Small intestine (tissue), 7 donors: ENCODE measurements around the gene HS6ST3. TPM values are rescaled to one million over a fixed set of nuclear protein-coding genes. Genes with fewer than 3 reads are reported as not detected.

Experiments
- DNase-seq, 2 donors: peaks; one replicate each; pipeline versions ENCODE4 v3.0.0 to v3.0.0-alpha.2; 2013
- FAIRE-seq: peaks from 2 replicates; lab custom pipeline; 2012; peaks lifted over from hg19 to GRCh38; lab: Jason Lieb, UNC
- H3K27ac ChIP-seq, 3 donors: one replicate each; pipeline ENCODE4 v1.5.1; 2013; ENCODE audit warnings: low read length in 2 of 3, mild to moderate bottlenecking in 2 of 3, control low read depth in 1 of 3, inconsistent platforms in 1 of 3, low read depth in 1 of 3, moderate library complexity in 1 of 3
- H3K27me3 ChIP-seq, 3 donors: one replicate each; pipeline ENCODE4 v1.6.1; 2013; ENCODE audit warnings: low read length in 3 of 3, inconsistent platforms in 1 of 3; ENCODE audit not compliant: control insufficient read depth in 3 of 3, insufficient read depth in 3 of 3
- H3K36me3 ChIP-seq, 3 donors: one replicate each; pipeline ENCODE4 v1.6.1; 2013; ENCODE audit warnings: low read length in 3 of 3, inconsistent platforms in 1 of 3, low read depth in 1 of 3, mild to moderate bottlenecking in 1 of 3, moderate library complexity in 1 of 3; ENCODE audit not compliant: control insufficient read depth in 3 of 3, insufficient read depth in 2 of 3
- H3K4me1 ChIP-seq, 3 donors: one replicate each; pipeline ENCODE4 v1.6.1; 2013; ENCODE audit warnings: low read length in 2 of 3, inconsistent platforms in 1 of 3, low read depth in 1 of 3, mild to moderate bottlenecking in 1 of 3, moderate library complexity in 1 of 3; ENCODE audit not compliant: control insufficient read depth in 3 of 3, insufficient read depth in 2 of 3
- H3K4me3 ChIP-seq, 3 donors: one replicate each; pipeline ENCODE4 v1.5.1; 2013; ENCODE audit warnings: low read length in 3 of 3, control low read depth in 1 of 3, inconsistent platforms in 1 of 3, low read depth in 1 of 3, mild to moderate bottlenecking in 1 of 3, moderate library complexity in 1 of 3
- H3K9me3 ChIP-seq, 2 donors: one replicate each; pipeline ENCODE4 v1.6.1; 2013; ENCODE audit warnings: low read depth in 1 of 2, low read length in 1 of 2; ENCODE audit not compliant: control insufficient read depth in 2 of 2, insufficient read depth in 1 of 2
- WGBS, 3 donors: extraction: QIAGEN DNeasy Blood & Tissue Kit; methylation state at CpG; one replicate each; pipeline ENCODE4 v1.1.7; 2013; 5-methylcytosine and 5-hydroxymethylcytosine counted together
- polyA plus RNA-seq, 4 donors: library from polyadenylated mRNA; stranded (reverse) in 3 of 4; unstranded in 1 of 4; fragments of 200-250 nt in 3 of 4; fragments of 120-200 nt in 1 of 4; gene quantifications; one replicate each; pipeline versions ENCODE4 v1.2.1 to v1.2.3, GENCODE V29; 2013
- donor health status: healthy with polysubstance abuse.
- donor health status: control.
- donor health status: control.
- donor health status: Bipolar disorder and iron deficiency.
- donor health status: healthy.

Gene HS6ST3
- polyA plus RNA-seq, 4 donors: under 0.01 to 0.86 (median 0.54) TPM; not detected in 1

GRCh38 chr13:96743296-96744089 lies 653.6 kb downstream of the HS6ST3 start:
- FAIRE-seq: no peak
- Histone ChIP-seq H3K4me3 (no peak overlapping the region), H3K27me3 (no peaks in the 10 kb centered on the region), H3K9me3 (no peaks in the 10 kb centered on the region), H3K36me3 (no peaks in the 10 kb centered on the region), H3K4me1 (no peaks in the 10 kb centered on the region), H3K27ac (no peak overlapping the region)
- 62 to 76% (median 73%) methylated on average over 3 of the region's 3 CpGs for WGBS, 3 donors
- no peak for DNase-seq

GRCh38 chr13:96744367-96745331 lies 654.7 kb downstream of the HS6ST3 start:
- Histone ChIP-seq H3K27ac (no peak overlapping the region), H3K4me3 (no peak overlapping the region), H3K36me3 (no peaks in the 10 kb centered on the region), H3K27me3 (no peaks in the 10 kb centered on the region), H3K4me1 (no peaks in the 10 kb centered on the region), H3K9me3 (no peaks in the 10 kb centered on the region)
- 73 to 85% (median 73%) methylated on average over 5 of the region's 5 CpGs for whole genome bisulfite sequencing, 3 donors
- FAIRE-seq (no peak), DNase-seq (no peak)

GRCh38 chr13:96746886-96747285 lies 657.0 kb downstream of the HS6ST3 start:
- no peaks in the 10 kb centered on the region for H3K4me1 ChIP-seq
- no peaks in the 10 kb centered on the region for H3K27me3 ChIP-seq
- no peaks in the 10 kb centered on the region for H3K36me3 ChIP-seq
- no peaks in the 10 kb centered on the region for H3K9me3 ChIP-seq
- H3K27ac ChIP-seq: no peak overlapping the region
- no peak overlapping the region for H3K4me3 ChIP-seq
- FAIRE-seq (no peak), DNase-seq (no peak)
- 86 to 88% (median 88%) methylated on average over 1 of the region's 1 CpG for WGBS, 3 donors

- DNase-seq (no peak), FAIRE-seq (no peak)
- Histone ChIP-seq H3K4me3 (no peak overlapping the region), H3K9me3 (no peaks in the 10 kb centered on the region), H3K27me3 (no peaks in the 10 kb centered on the region), H3K27ac (no peak overlapping the region), H3K4me1 (no peaks in the 10 kb centered on the region), H3K36me3 (no peaks in the 10 kb centered on the region)
Observed at GRCh38 chr13:96749825-96750224, 659.9 kb downstream of the HS6ST3 start.

- WGBS, 3 donors: 96 to 100% (median 100%) methylated on average over 1 of the region's 1 CpG
- Histone ChIP-seq H3K27ac (no peak overlapping the region), H3K9me3 (peaks cover 0 to 5% of the 10 kb centered on the region in 2 donors), H3K27me3 (no peaks in the 10 kb centered on the region), H3K4me1 (no peaks in the 10 kb centered on the region), H3K4me3 (no peak overlapping the region), H3K36me3 (no peaks in the 10 kb centered on the region)
- no peak for FAIRE-seq
- no peak for DNase-seq
Observed at GRCh38 chr13:96751089-96751488, 661.2 kb downstream of the HS6ST3 start.

GRCh38 chr13:96762876-96763275 lies 673.0 kb downstream of the HS6ST3 start:
- Histone ChIP-seq H3K4me1 (no peaks in the 10 kb centered on the region), H3K27me3 (no peaks in the 10 kb centered on the region), H3K9me3 (no peaks in the 10 kb centered on the region), H3K36me3 (no peaks in the 10 kb centered on the region), H3K4me3 (no peak overlapping the region), H3K27ac (no peak overlapping the region)
- DNase-seq (no peak), FAIRE-seq (no peak)

- FAIRE-seq: no peak
- no peak overlapping the region for H3K4me3 ChIP-seq
- H3K27me3 ChIP-seq: no peaks in the 10 kb centered on the region
- no peak overlapping the region for H3K27ac ChIP-seq
- no peaks in the 10 kb centered on the region for H3K9me3 ChIP-seq
- DNase-seq: no peak
- no peaks in the 10 kb centered on the region for H3K36me3 ChIP-seq
- H3K4me1 ChIP-seq: peaks cover 0 to 12% (median 3%) of the 10 kb centered on the region in 3 donors
- 75 to 92% (median 82%) methylated on average over 3 of the region's 3 CpGs for WGBS, 3 donors
Observed at GRCh38 chr13:96766306-96766705, 676.4 kb downstream of the HS6ST3 start.

- no peak for FAIRE-seq
- no peaks in the 10 kb centered on the region for H3K27me3 ChIP-seq
- 91 to 95% (median 92%) methylated on average over 6 of the region's 6 CpGs for WGBS, 3 donors
Observed at GRCh38 chr13:96768524-96768923, 678.6 kb downstream of the HS6ST3 start.

More at GRCh38 chr13:96768524-96768923, 678.6 kb downstream of the HS6ST3 start:
- H3K9me3 ChIP-seq: no peaks in the 10 kb centered on the region
- H3K36me3 ChIP-seq: no peaks in the 10 kb centered on the region
- H3K4me1 ChIP-seq: peaks cover 0 to 15% (median 8%) of the 10 kb centered on the region in 3 donors
- no peak overlapping the region for H3K27ac ChIP-seq
- no peak for DNase-seq
- no peak overlapping the region for H3K4me3 ChIP-seq
